ENCODE data around the gene SPATA7. TPM values are rescaled to one million over a fixed set of nuclear protein-coding genes. Genes with fewer than 3 reads are reported as not detected.

The SPATA7 gene
- total and polyA plus RNA-seq, 4 experiments from 2014 or later, result 3.4 to 8.5 (median 4.0) TPM

- H3K36me3 ChIP-seq (ENCODE audit: insufficient read depth, low read length), result no peaks in the 10 kb centered on the region
- no peak overlapping the region for H3K27ac ChIP-seq (ENCODE audit: low read depth, low read length)
- DNase-seq, result no peak
- no peaks in the 10 kb centered on the region for H3K9me3 ChIP-seq (ENCODE audit: control insufficient read depth in 1 of 2, low read length in 2 of 2)
- POLR2A ChIA-PET (ENCODE audit: partially characterized antibody), result no interaction called here
- intact Hi-C loops (cut with micrococcal nuclease), result no loop called here
- Mint-ChIP-seq H3K9me3 (peaks cover 0 to 4% (median 0%) of the 10 kb centered on the region in 8 donors), H3K27me3 (peaks cover 11 to 13% of the 10 kb centered on the region in 2 donors), H3K27ac (no peak overlapping the region), H3K4me1 (no peaks in the 10 kb centered on the region), H3K4me3 (no peak overlapping the region), H3K36me3 (no peaks in the 10 kb centered on the region)
- H3K27me3 ChIP-seq (ENCODE audit: insufficient read depth, low read length), result no peaks in the 10 kb centered on the region
- CTCF ChIA-PET (ENCODE audit: partially characterized antibody), result no interaction called here
- no peaks in the 10 kb centered on the region for H3K4me1 ChIP-seq (ENCODE audit: insufficient read depth, low read length)
- H3K4me3 ChIP-seq (ENCODE audit: low read length in 2 of 2), result no peak overlapping the region
Measured at GRCh38 chr14:88481794-88482193, 96.3 kb downstream of the SPATA7 start.

DNA sequence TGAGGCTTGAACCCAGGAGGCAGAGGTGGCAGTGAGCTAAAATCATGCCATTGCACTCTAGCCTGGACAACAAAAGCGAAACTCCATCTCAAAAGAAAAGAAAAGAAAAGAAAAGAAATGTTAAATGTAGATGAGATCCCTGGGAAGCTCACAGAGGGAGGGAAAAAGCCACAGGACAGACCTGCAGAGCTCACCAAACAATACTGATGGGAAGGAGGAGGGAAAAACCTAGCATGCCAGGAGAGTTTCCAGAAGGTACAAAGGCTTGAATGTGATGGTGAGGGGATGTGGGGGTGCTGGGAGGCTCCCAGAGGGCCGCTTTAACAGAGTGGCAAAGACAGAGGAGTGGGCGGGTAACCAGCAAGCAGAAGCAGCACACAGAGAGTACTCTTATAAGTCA, 97.1 kb downstream of the SPATA7 start:
- H3K27me3 ChIP-seq (ENCODE audit: insufficient read depth, low read length), result no peaks in the 10 kb centered on the region
- ChIA-PET CTCF (ENCODE audit: partially characterized antibody) (no interaction called here), POLR2A (ENCODE audit: partially characterized antibody) (no interaction called here)
- no peaks in the 10 kb centered on the region for H3K4me1 Mint-ChIP-seq
- H3K9me3 Mint-ChIP-seq, result peaks cover 0 to 4% (median 0%) of the 10 kb centered on the region in 8 donors
- no peaks in the 10 kb centered on the region for H3K4me1 ChIP-seq (ENCODE audit: insufficient read depth, low read length)
- DNase-seq, result no peak
- no peak overlapping the region for H3K4me3 Mint-ChIP-seq
- H3K4me3 ChIP-seq (ENCODE audit: low read length in 2 of 2), result no peak overlapping the region
- no peaks in the 10 kb centered on the region for H3K36me3 Mint-ChIP-seq
- H3K27ac ChIP-seq (ENCODE audit: low read depth, low read length), result no peak overlapping the region
- intact Hi-C loops (cut with micrococcal nuclease), result no loop called here
- H3K27ac Mint-ChIP-seq, result no peak overlapping the region
- peaks cover 11 to 13% of the 10 kb centered on the region in 2 donors for H3K27me3 Mint-ChIP-seq
- H3K9me3 ChIP-seq (ENCODE audit: control insufficient read depth in 1 of 2, low read length in 2 of 2), result no peaks in the 10 kb centered on the region
- H3K36me3 ChIP-seq (ENCODE audit: insufficient read depth, low read length), result no peaks in the 10 kb centered on the region

Other genes with a start within 250 kb of the SPATA7 start
- not detected for gene KCNK10, start 62.4 kb upstream of the SPATA7 start, total RNA-seq
- not detected for gene KCNK10, start 62.4 kb upstream of the SPATA7 start, polyA plus RNA-seq
- gene PTPN21, start 169.3 kb downstream of the SPATA7 start, total RNA-seq, result not detected
- gene PTPN21, start 169.3 kb downstream of the SPATA7 start, polyA plus RNA-seq, result not detected
- gene ZC3H14, start 177.4 kb downstream of the SPATA7 start, total RNA-seq, result 10 to 100 TPM; 43.4 to 51.8 TPM
- gene ZC3H14, start 177.4 kb downstream of the SPATA7 start, polyA plus RNA-seq, result 10 to 100 TPM; 38.4 to 54.6 TPM

All from CD4-positive, alpha-beta memory T cell (primary cell).